SK-N-SH treated with all-trans-retinoic acid at 6 μM for 48 hours (cell line): Measurements from ENCODE around the gene TMEM269.

Experiments
- ATAC-seq: fragments of 200-7000 bp; cut with Tn5 transposase; 3 replicates; pipeline ENCODE4 v1.9.1; 2020; ENCODE audit warnings: mild to moderate bottlenecking, moderate library complexity
- ARNTL ChIP-seq: fragments of 450-650 bp; formaldehyde crosslinking; IDR thresholded peaks from 2 replicates; pipeline ENCODE4 v1.5.0; 2020; ENCODE audit warnings: low read depth, mild to moderate bottlenecking, moderate library complexity, borderline replicate concordance
- BACH2 ChIP-seq: fragments of 250-450 bp; sonication (Bioruptor Pico); IDR thresholded peaks from 2 replicates; pipeline ENCODE4 v1.9.0; 2021; ENCODE audit warnings: mild to moderate bottlenecking, borderline replicate concordance
- CREB5 ChIP-seq: fragments of 250-450 bp; sonication (Bioruptor Pico); IDR thresholded peaks from 2 replicates; pipeline ENCODE4 v1.5.1; 2020; ENCODE audit warnings: low read depth, mild to moderate bottlenecking, moderate library complexity
- ESRRG ChIP-seq: fragments of 250-450 bp; sonication (Bioruptor Pico); IDR thresholded peaks from 2 replicates; pipeline ENCODE4 v1.6.1; 2021; ENCODE audit warnings: mild to moderate bottlenecking
- GLIS3 ChIP-seq: fragments of 250-450 bp; sonication (Bioruptor Pico); IDR thresholded peaks from 2 replicates; pipeline ENCODE4 v1.5.0; 2020; ENCODE audit warnings: mild to moderate bottlenecking, moderate library complexity
- ISL1 ChIP-seq: fragments of 250-450 bp; sonication (Bioruptor Pico); IDR thresholded peaks from 2 replicates; pipeline ENCODE4 v2.1.2; 2022; ENCODE audit warnings: mild to moderate bottlenecking, moderate library complexity
- POU6F1 ChIP-seq: fragments of 250-450 bp; sonication (Bioruptor Pico); IDR thresholded peaks from 2 replicates; pipeline ENCODE4 v1.8.0; 2021; ENCODE audit warnings: low read depth, mild to moderate bottlenecking, moderate library complexity, borderline replicate concordance
- SNAI2 ChIP-seq: fragments of 250-450 bp; sonication (Bioruptor Pico); IDR thresholded peaks from 2 replicates; pipeline ENCODE4 v1.5.0; 2020; ENCODE audit warnings: mild to moderate bottlenecking, moderate library complexity
- TCF4 ChIP-seq: fragments of 250-450 bp; sonication (Bioruptor Pico); IDR thresholded peaks from 2 replicates; pipeline ENCODE4 v1.8.0; 2021; ENCODE audit warnings: mild to moderate bottlenecking, moderate library complexity, borderline replicate concordance
- TOX ChIP-seq: fragments of 250-450 bp; sonication (Bioruptor Pico); IDR thresholded peaks from 2 replicates; pipeline ENCODE4 v1.8.0; 2021; ENCODE audit warnings: mild to moderate bottlenecking, moderate library complexity, borderline replicate concordance
- TSHZ2 ChIP-seq: fragments of 250-450 bp; sonication (Bioruptor Pico); IDR thresholded peaks from 2 replicates; pipeline ENCODE4 v1.5.0; 2020; ENCODE audit warnings: mild to moderate bottlenecking, moderate library complexity
- ZFP3 ChIP-seq: fragments of 250-450 bp; sonication (Bioruptor Pico); IDR thresholded peaks from 2 replicates; pipeline ENCODE4 v1.5.0; 2020; ENCODE audit warnings: mild to moderate bottlenecking, moderate library complexity
- ZFP30 ChIP-seq: fragments of 450-650 bp; formaldehyde crosslinking; IDR thresholded peaks from 2 replicates; pipeline ENCODE4 v1.5.0; 2022; ENCODE audit warnings: mild to moderate bottlenecking, moderate library complexity
- ZNF565 ChIP-seq: fragments of 450-650 bp; formaldehyde crosslinking; conservative IDR thresholded peaks from 2 replicates; pipeline ENCODE4 v1.5.0; 2020; ENCODE audit warnings: low read depth, mild to moderate bottlenecking, moderate library complexity
- ZNF8 ChIP-seq: fragments of 450-650 bp; formaldehyde crosslinking; IDR thresholded peaks from 2 replicates; pipeline ENCODE4 v1.5.0; 2020; ENCODE audit warnings: mild to moderate bottlenecking, moderate library complexity

TMEM269 gene

DNA sequence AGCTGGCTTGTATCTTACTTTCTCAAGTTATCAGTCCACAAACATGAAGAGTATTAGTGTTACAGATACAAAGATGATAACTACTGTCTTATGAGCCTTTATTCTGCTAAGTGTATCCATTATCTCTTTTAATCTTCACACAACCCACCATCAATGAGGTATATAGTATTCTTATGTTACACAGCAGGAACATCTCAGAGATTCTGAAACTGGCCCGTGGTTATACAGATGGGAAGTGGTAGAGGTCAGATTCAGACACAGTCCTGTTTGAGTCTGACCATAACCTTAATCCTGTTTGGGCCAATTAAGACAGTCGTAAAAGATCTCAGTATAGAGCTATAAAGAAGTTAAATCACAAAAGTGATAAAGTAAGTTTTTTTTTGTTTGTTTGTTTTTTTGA is 5.1 kb upstream of the TMEM269 start:
- TF ChIP-seq TOX = no peak
- no peak for TF ChIP-seq ZFP30 (CRISPR knock-in tag)
- no peak for TF ChIP-seq SNAI2
- no peak for TF ChIP-seq CREB5 (CRISPR knock-in tag)
- no peak for TF ChIP-seq TSHZ2 (CRISPR knock-in tag)
- TF ChIP-seq ZNF8 (CRISPR knock-in tag) = no peak
- TF ChIP-seq BACH2 (CRISPR knock-in tag) = no peak
- TF ChIP-seq ZNF565 = no peak
- TF ChIP-seq ZFP3 (CRISPR knock-in tag) = no peak
- no peak for TF ChIP-seq ISL1 (CRISPR knock-in tag)
- TF ChIP-seq GLIS3 = no peak
- TF ChIP-seq POU6F1 (CRISPR knock-in tag) = no peak
- ATAC-seq = no peak

DNA sequence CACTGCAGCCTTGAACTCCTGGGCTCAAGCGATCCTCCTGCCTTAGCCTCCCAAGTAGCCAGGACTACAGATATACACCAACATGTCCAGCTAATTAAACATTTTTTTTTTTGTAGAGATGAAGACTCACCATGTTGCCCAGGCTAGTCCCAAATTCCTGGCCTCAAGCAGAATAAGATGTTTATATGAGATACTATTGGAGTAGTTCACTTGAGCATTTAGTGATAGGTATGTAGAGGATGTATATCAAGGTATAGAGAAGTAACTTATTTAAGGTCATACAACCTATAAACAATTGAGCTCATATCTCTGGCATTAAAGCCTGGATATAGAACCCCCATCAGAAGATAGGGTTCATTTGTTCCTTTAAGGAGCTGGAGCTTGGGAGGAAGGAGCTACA is 4.6 kb upstream of the TMEM269 start:
- TF ChIP-seq BACH2 (CRISPR knock-in tag) (no peak), ZNF565 (no peak)
- TF ChIP-seq, all 23 proteins: peak for 0
- no peak for ATAC-seq

DNA sequence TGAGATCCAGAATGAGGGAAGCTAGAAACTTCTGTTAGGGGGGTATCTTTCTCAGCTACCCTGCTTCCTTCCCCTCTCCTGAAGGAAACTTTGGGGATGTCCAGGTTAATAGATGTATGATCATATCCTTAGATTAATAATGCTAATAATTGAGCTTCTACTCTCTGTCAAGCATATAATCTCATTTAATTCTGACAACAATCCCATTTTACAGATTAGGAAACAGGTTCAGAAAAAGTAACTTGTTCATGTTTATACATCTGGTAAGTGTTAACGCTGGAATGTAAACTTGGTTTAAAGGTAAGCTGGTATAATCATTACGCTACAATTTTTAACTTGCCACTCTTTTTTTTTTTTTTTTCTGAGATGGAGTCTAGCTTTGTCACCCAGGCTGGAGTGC is 1.7 kb upstream of the TMEM269 start:
- no peak for ATAC-seq

More for the DNA sequence above, 1.7 kb upstream of the TMEM269 start:
- TF ChIP-seq ISL1 (CRISPR knock-in tag) (no peak), ESRRG (CRISPR knock-in tag) (no peak), ZFP3 (CRISPR knock-in tag) (no peak), SNAI2 (no peak), ARNTL (CRISPR knock-in tag) (no peak), TCF4 (no peak), BACH2 (CRISPR knock-in tag) (no peak), POU6F1 (CRISPR knock-in tag) (no peak), TSHZ2 (CRISPR knock-in tag) (no peak), ZNF565 (no peak)
